ENCODE data around the gene PIAS1. TPM values are rescaled to one million over a fixed set of nuclear protein-coding genes. Genes with fewer than 3 reads are reported as not detected.

PIAS1 gene
- total RNA-seq, 4 donors from 2014 or later: 26.2 to 68.4 (median 53.1) TPM

DNA sequence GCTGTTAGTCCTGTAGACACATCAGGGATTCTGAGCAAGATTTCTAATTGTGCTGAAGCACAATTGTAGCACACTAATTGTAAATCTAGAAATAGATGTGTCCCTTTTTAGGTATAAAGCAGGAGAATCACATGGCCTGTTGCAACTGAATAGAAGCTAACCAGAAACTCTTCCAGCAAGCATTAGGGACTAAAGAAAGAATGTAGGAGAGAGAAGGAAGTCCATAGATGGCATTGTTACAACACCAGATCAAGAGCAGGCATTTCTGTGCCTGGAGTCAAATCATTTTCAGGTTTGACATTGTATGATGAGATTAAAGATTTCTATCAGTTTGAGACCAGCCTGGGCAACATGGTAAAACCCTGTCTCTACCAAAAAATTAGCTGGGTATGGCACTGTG lies 123.6 kb downstream of the PIAS1 start:
- no peak for TF ChIP-seq POLR2A (IDR thresholded peaks at IDR 0.05; ENCODE audit: low read depth)
- peak; percentile 41 to 43 for TF ChIP-seq POLR2AphosphoS5 (IDR thresholded peaks at IDR 0.05)
- Histone ChIP-seq H3K36me3 (peaks cover 9 to 84% (median 49%) of the 10 kb centered on the region in 4 donors), H3K4me3 (no peak overlapping the region), H3K9me3 (no peaks in the 10 kb centered on the region), H3K27ac (replicated peaks in 1 of 4) (peak overlapping the region; percentile 65 to 70 (median 68)), H3K27me3 (no peaks in the 10 kb centered on the region), H3K4me1 (peaks cover 9 to 34% (median 23%) of the 10 kb centered on the region in 4 donors)
- DNase-seq (ENCODE audit: extremely low spot score): no peak
- intact Hi-C loops (cut with DNase I): no loop called here

- H3K4me3 ChIP-seq: no peak overlapping the region
- H3K9me3 ChIP-seq: no peaks in the 10 kb centered on the region
- DNase-seq (ENCODE audit: extremely low spot score): no peak
- intact Hi-C loops (cut with DNase I): no loop called here
- H3K4me1 ChIP-seq: peaks cover 22 to 53% (median 43%) of the 10 kb centered on the region in 4 donors
- TF ChIP-seq POLR2AphosphoS5 (IDR thresholded peaks at IDR 0.05): no peak
- no peak for TF ChIP-seq POLR2A (IDR thresholded peaks at IDR 0.05; ENCODE audit: low read depth)
- TF ChIP-seq EP300 (IDR thresholded peaks at IDR 0.05): no peak
- no peak for TF ChIP-seq CTCF (IDR thresholded peaks at IDR 0.05)
- H3K27ac ChIP-seq (replicated peaks in 1 of 4): peak overlapping the region in 3 of 4 donors; percentile 31 to 84 (median 79)
- peaks cover 9 to 65% (median 49%) of the 10 kb centered on the region in 4 donors for H3K36me3 ChIP-seq
- H3K27me3 ChIP-seq: no peaks in the 10 kb centered on the region
- WGBS: 93% methylated on average over 5 of the region's 5 CpGs
These were observed 129.7 kb downstream of the PIAS1 start for GRCh38 chr15:68183616-68184315.

- no peak overlapping the region for H3K4me3 ChIP-seq
- H3K36me3 ChIP-seq: peaks cover 9 to 56% (median 45%) of the 10 kb centered on the region in 4 donors
- 92% methylated on average over 5 of the region's 5 CpGs for WGBS
- no peaks in the 10 kb centered on the region for H3K27me3 ChIP-seq
- H3K9me3 ChIP-seq: no peaks in the 10 kb centered on the region
- peaks cover 25 to 57% (median 48%) of the 10 kb centered on the region in 4 donors for H3K4me1 ChIP-seq
- DNase-seq (ENCODE audit: extremely low spot score): no peak
- intact Hi-C loops (cut with DNase I): no loop called here
- H3K27ac ChIP-seq (replicated peaks in 1 of 4): peak overlapping the region in 3 of 4 donors; percentile 31 to 84 (median 79)
- TF ChIP-seq POLR2A (IDR thresholded peaks at IDR 0.05; ENCODE audit: low read depth) (no peak), EP300 (IDR thresholded peaks at IDR 0.05) (no peak), POLR2AphosphoS5 (IDR thresholded peaks at IDR 0.05) (no peak), CTCF (IDR thresholded peaks at IDR 0.05) (no peak)
These were observed 130.7 kb downstream of the PIAS1 start for GRCh38 chr15:68184616-68185480.

DNA sequence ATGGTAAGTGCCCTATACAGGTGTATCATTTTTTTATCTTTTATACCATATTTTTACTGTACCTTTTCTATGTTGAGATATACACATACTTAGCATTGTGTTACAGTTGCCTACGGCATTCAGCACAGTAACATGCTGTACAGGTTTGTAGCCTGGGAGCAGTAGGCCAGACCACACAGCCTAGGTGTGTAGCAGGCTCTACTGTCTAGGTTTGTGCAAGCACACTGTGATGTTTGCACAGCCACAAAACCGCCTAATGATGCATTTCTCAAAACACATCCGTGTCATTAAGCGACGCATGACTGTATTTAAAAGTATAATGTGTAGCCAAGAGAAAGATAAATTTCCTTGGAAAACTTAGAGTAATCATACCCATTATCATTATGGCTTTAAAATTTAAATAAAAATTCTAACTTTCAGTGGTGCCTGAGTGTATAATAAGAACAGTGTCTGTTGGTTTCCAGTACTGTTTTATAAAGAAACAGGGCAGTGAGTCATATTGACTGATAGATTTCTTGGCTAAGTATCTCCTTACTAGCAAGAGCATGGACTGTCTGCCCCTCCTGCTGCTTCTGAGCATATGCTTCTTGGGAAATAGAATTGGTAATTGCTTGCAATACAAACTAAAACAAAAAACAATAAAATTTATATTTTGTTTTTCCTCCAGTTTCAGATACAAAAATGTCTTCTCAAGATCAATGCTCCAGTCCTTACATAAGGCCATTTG lies 132.7 kb downstream of the PIAS1 start:
- no peak for DNase-seq (ENCODE audit: extremely low spot score)
- WGBS: 51% methylated on average over 5 of the region's 5 CpGs
- peak overlapping the region; percentile 76 to 86 (median 82) for H3K27ac ChIP-seq (replicated peaks in 1 of 4)
- TF ChIP-seq EP300 (IDR thresholded peaks at IDR 0.05) (no peak), CTCF (IDR thresholded peaks at IDR 0.05) (no peak), POLR2A (IDR thresholded peaks at IDR 0.05; ENCODE audit: low read depth) (no peak), POLR2AphosphoS5 (IDR thresholded peaks at IDR 0.05) (peak in 1 of 2 donors; percentile 38)
- H3K9me3 ChIP-seq: no peaks in the 10 kb centered on the region
- no peaks in the 10 kb centered on the region for H3K27me3 ChIP-seq
- H3K4me3 ChIP-seq: peak overlapping the region in 2 of 4 donors; percentile 23 to 24
- H3K36me3 ChIP-seq: peaks cover under 1 to 45% (median 32%) of the 10 kb centered on the region in 4 donors
- peaks cover 25 to 75% (median 56%) of the 10 kb centered on the region in 4 donors for H3K4me1 ChIP-seq
- intact Hi-C loops (cut with DNase I): no loop called here
